Endothelial cell of umbilical vein (primary cell): Measurements from ENCODE around the gene GRM7. TPM values are rescaled to one million over a fixed set of nuclear protein-coding genes. Genes with fewer than 3 reads are reported as not detected.

Source experiments
- BruUV-seq: library from RNA; stranded (reverse); fragments of 400-500 nt; replicated peaks from 2 replicates; lab custom pipeline; 2021; lab: Mats Ljungman, UMichigan
- CTCF ChIA-PET: fragments of 300-600, 350-600 bp; sonication (Branson Sonifier 250); formaldehyde crosslinking; loops from one replicate; lab custom pipeline; 2021; ENCODE audit warnings: antibody characterized with exemption, inconsistent platforms; lab: Charles Lee
- POLR2A ChIA-PET: fragments of 300-600, 350-600 bp; sonication (Branson Sonifier 250); formaldehyde crosslinking; loops from one replicate; lab custom pipeline; 2021; ENCODE audit warnings: antibody characterized with exemption, inconsistent platforms; lab: Charles Lee
- DNase-seq: peaks from one replicate; pipeline ENCODE4 v3.0.0-alpha.2; 2011; ENCODE audit warnings: low read depth, low spot score
- FAIRE-seq: peaks from 2 replicates; lab custom pipeline; 2011; peaks lifted over from hg19 to GRCh38; lab: Jason Lieb, UNC
- H2AFZ ChIP-seq: 2 replicates; pipeline ENCODE4 v1.6.0; 2012; ENCODE audit warnings: low read depth, low read length, control low read depth, inconsistent platforms
- H3K27ac ChIP-seq: 2 replicates; pipeline ENCODE4 v1.5.1; 2011; ENCODE audit warnings: low read depth, mild to moderate bottlenecking, control low read depth, low read length, moderate library complexity; ENCODE audit not compliant: insufficient read depth
- H3K27me3 ChIP-seq, 2 experiments: 2 replicates each; pipeline versions ENCODE4 v1.6.0 to v1.6.1; 2011; ENCODE audit warnings: low read length in 2 of 2, mixed read lengths in 1 of 2; ENCODE audit not compliant: control insufficient read depth in 2 of 2, insufficient read depth in 2 of 2
- H3K36me3 ChIP-seq, 2 experiments: 2 replicates in 1 of 2; 3 replicates in 1 of 2; pipeline ENCODE4 v1.5.1; 2011; ENCODE audit warnings: low read length in 2 of 2, mild to moderate bottlenecking in 1 of 2, moderate library complexity in 1 of 2; ENCODE audit not compliant: control insufficient read depth in 2 of 2, insufficient read depth in 2 of 2; ENCODE audit errors: extremely low read depth in 1 of 2
- H3K4me1 ChIP-seq: 3 replicates; pipeline ENCODE4 v1.5.1; 2011; ENCODE audit warnings: mild to moderate bottlenecking, low read length; ENCODE audit not compliant: control insufficient read depth, insufficient read depth; ENCODE audit errors: extremely low read depth
- H3K4me2 ChIP-seq: 2 replicates; pipeline ENCODE4 v1.6.1; 2011; ENCODE audit warnings: low read length, control low read depth, mixed read lengths; ENCODE audit not compliant: insufficient read depth
- H3K4me3 ChIP-seq, 3 experiments: fragments of 200-600 bp in 1 of 3; sonication (generic), shearing (Covaris generic) in 1 of 3; replicated peaks in 1 of 3; 2 replicates each; pipeline ENCODE4 v1.5.1; 2011 to 2016; ENCODE audit warnings: control low read depth in 3 of 3, low read length in 3 of 3, mild to moderate bottlenecking in 2 of 3, inconsistent platforms in 1 of 3, low read depth in 1 of 3, moderate library complexity in 1 of 3; ENCODE audit not compliant: insufficient read depth in 1 of 3
- H3K79me2 ChIP-seq: 2 replicates; pipeline ENCODE4 v1.6.0; 2012; ENCODE audit warnings: low read length, inconsistent platforms; ENCODE audit not compliant: control insufficient read depth, insufficient read depth
- H3K9ac ChIP-seq: replicated peaks from 2 replicates; pipeline ENCODE3; 2011; ENCODE audit warnings: low read length, control low read depth; ENCODE audit not compliant: insufficient read depth; ENCODE audit errors: extremely low read depth
- H3K9me1 ChIP-seq: replicated peaks from 3 replicates; pipeline ENCODE4 v1.6.0; 2011; ENCODE audit warnings: mild to moderate bottlenecking, low read length; ENCODE audit not compliant: control insufficient read depth, insufficient read depth; ENCODE audit errors: extremely low read depth
- H3K9me3 ChIP-seq: replicated peaks from 2 replicates; pipeline ENCODE4 v1.5.1; 2012; ENCODE audit warnings: low read length, inconsistent platforms; ENCODE audit not compliant: control insufficient read depth, insufficient read depth
- H4K20me1 ChIP-seq: replicated peaks from 2 replicates; pipeline ENCODE3; 2011; ENCODE audit warnings: mild to moderate bottlenecking, low read length; ENCODE audit not compliant: control insufficient read depth, insufficient read depth; ENCODE audit errors: extremely low read depth
- EZH2 ChIP-seq: IDR thresholded peaks from 2 replicates; pipeline ENCODE4 v1.6.1; 2012; ENCODE audit warnings: borderline replicate concordance, low read depth, mild to moderate bottlenecking, moderate library complexity, low read length, inconsistent platforms; ENCODE audit not compliant: severe bottlenecking
- FOS ChIP-seq: IDR thresholded peaks from 2 replicates; pipeline ENCODE4 v1.6.1; 2011; ENCODE audit warnings: mild to moderate bottlenecking, low read length, moderate library complexity, borderline replicate concordance; ENCODE audit not compliant: insufficient read depth
- GATA2 ChIP-seq: IDR thresholded peaks from 2 replicates; pipeline ENCODE4 v1.7.0; 2011; ENCODE audit warnings: low read depth, mild to moderate bottlenecking, moderate library complexity, mixed read lengths, low read length; ENCODE audit not compliant: insufficient read length, insufficient read depth
- MYC ChIP-seq: IDR thresholded peaks from one replicate; pipeline ENCODE4 v1.6.1; 2011; ENCODE audit warnings: mild to moderate bottlenecking, low read depth, low read length
- POLR2A ChIP-seq: IDR thresholded peaks from 2 replicates; pipeline ENCODE4 v1.6.1; 2012; ENCODE audit warnings: low read depth, mild to moderate bottlenecking, control low read depth, low read length
- POLR2AphosphoS5 ChIP-seq: IDR thresholded peaks from 2 replicates; pipeline ENCODE4 v1.6.1; 2012; ENCODE audit warnings: low read depth, mild to moderate bottlenecking, control low read depth, low read length, moderate library complexity; ENCODE audit not compliant: insufficient read depth
- dilution Hi-C: fragments of 300-500 bp; cut with MboI; formaldehyde crosslinking; loops from one replicate; pipeline ENCODE4 v1.15.0; 2019; ENCODE audit warnings: low sequenced_read_pairs; ENCODE audit not compliant: extremely low pct_ligation_motif_present
- intact Hi-C: fragments of 100-400 bp; cut with micrococcal nuclease; formaldehyde crosslinking; loops from one replicate; pipeline ENCODE4 v1.10.0; 2022
- polyA plus RNA-seq, 4 experiments: library from polyadenylated mRNA; depleted of rRNA in 3 of 4; stranded (reverse) in 3 of 4; unstranded in 1 of 4; fragments of >200 nt; gene quantifications; 2 replicates each; pipeline versions ENCODE4 v1.2.1 to v1.2.3, GENCODE V29; 2011 to 2012; ENCODE audit warnings: missing spikeins in 1 of 4
- total RNA-seq: library from RNA; stranded (reverse); gene quantifications from 2 replicates; pipeline ENCODE4 v1.2.3, GENCODE V29; 2021
- TF ChIP-seq, protein P1 (sequence below), 2 donors: IDR thresholded peaks; 1 replicate in 1 of 2; 2 replicates in 1 of 2; pipeline ENCODE4 v1.5.1; 2011; ENCODE audit warnings: low read length in 2 of 2, mild to moderate bottlenecking in 2 of 2, moderate library complexity in 2 of 2, control low read depth in 1 of 2, inconsistent platforms in 1 of 2, low read depth in 1 of 2; ENCODE audit not compliant: insufficient read depth in 1 of 2; ENCODE audit errors: extremely low read depth in 1 of 2
- TF ChIP-seq, protein P2 (sequence below): IDR thresholded peaks from 2 replicates; pipeline ENCODE4 v1.6.1; 2011; ENCODE audit not compliant: insufficient read depth, insufficient read length

Gene GRM7
- total and polyA plus RNA-seq, 2 donors (not counting 3 experiments of a cell fraction or from before 2014, with no cell fraction given): 0.12 TPM; not detected in 1

DNA sequence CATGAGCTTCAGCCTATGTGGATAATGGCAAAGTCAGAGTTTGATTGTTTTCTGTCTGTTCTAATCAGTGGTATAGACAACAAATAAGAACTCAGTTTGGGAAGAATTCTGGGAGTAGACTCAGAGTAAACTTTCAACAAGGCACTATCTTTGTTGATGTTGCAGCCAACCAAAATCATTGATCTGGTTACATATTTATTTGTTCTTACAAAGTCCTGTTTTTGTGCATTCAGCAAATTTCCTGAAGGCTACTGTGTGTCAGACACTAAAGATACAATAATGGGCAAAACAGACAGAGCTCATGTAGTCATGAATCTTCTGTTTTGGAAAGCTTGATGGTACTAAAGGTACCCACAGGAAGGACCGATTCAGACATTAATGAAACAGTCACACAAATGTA is 55.0 kb downstream of the GRM7 start:
- no peaks in the 10 kb centered on the region for H3K79me2 ChIP-seq
- no peaks in the 10 kb centered on the region for H3K9me3 ChIP-seq
- TF ChIP-seq, protein P1, sequence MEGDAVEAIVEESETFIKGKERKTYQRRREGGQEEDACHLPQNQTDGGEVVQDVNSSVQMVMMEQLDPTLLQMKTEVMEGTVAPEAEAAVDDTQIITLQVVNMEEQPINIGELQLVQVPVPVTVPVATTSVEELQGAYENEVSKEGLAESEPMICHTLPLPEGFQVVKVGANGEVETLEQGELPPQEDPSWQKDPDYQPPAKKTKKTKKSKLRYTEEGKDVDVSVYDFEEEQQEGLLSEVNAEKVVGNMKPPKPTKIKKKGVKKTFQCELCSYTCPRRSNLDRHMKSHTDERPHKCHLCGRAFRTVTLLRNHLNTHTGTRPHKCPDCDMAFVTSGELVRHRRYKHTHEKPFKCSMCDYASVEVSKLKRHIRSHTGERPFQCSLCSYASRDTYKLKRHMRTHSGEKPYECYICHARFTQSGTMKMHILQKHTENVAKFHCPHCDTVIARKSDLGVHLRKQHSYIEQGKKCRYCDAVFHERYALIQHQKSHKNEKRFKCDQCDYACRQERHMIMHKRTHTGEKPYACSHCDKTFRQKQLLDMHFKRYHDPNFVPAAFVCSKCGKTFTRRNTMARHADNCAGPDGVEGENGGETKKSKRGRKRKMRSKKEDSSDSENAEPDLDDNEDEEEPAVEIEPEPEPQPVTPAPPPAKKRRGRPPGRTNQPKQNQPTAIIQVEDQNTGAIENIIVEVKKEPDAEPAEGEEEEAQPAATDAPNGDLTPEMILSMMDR (IDR thresholded peaks at IDR 0.05; ENCODE audit: extremely low read depth in 1 of 2, insufficient read depth in 1 of 2, low read depth in 1 of 2, low read length in 2 of 2): no peak
- TF ChIP-seq EZH2: no peak
- TF ChIP-seq, protein P2, sequence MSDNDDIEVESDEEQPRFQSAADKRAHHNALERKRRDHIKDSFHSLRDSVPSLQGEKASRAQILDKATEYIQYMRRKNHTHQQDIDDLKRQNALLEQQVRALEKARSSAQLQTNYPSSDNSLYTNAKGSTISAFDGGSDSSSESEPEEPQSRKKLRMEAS: no peak
- no peak for TF ChIP-seq POLR2AphosphoS5
- no peak for TF ChIP-seq MYC
- TF ChIP-seq FOS: no peak
- ChIA-PET CTCF (no interaction called here), POLR2A (no interaction called here)
- no peak overlapping the region for H2AFZ ChIP-seq
- DNase-seq (no peak), FAIRE-seq (no peak)
- no peak overlapping the region for H3K4me2 ChIP-seq
- H3K4me3 ChIP-seq: no peak overlapping the region
- BruUV-seq: no TSS peak
- H3K27me3 ChIP-seq: no peaks in the 10 kb centered on the region
- intact Hi-C loops: no loop called here
- H3K4me1 ChIP-seq: no peaks in the 10 kb centered on the region
- no peak overlapping the region for H3K27ac ChIP-seq
- no peaks in the 10 kb centered on the region for H3K9me1 ChIP-seq
- dilution Hi-C loops: no loop called here
- no peaks in the 10 kb centered on the region for H4K20me1 ChIP-seq
- H3K36me3 ChIP-seq: no peaks in the 10 kb centered on the region
- no peak overlapping the region for H3K9ac ChIP-seq

DNA sequence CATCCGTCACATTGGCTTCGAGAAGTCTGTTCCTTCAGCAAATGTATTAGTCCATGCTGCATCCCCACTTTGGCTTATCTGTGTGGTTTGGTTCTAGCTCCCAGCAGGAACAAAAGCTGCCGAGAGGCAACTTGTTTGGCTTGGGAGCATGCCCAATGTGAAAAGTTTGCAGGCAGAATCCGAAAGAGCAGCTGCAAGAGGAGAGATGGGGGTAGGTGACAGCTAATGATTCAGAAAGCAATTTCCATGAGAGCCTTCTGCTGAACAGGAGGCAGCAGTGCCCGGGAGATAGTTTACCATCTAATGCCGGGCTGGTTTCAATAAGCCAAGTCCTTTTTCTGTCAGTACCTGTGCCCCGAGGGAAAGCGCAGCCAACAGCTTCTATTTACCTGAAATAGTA is 60.2 kb downstream of the GRM7 start:
- no peak overlapping the region for H3K4me3 ChIP-seq
- dilution Hi-C loops: no loop called here
- H3K79me2 ChIP-seq: no peaks in the 10 kb centered on the region
- no peaks in the 10 kb centered on the region for H3K9me1 ChIP-seq
- no peak overlapping the region for H3K27ac ChIP-seq
- no TSS peak for BruUV-seq
- H3K4me2 ChIP-seq: no peak overlapping the region
- H3K9ac ChIP-seq: no peak overlapping the region
- DNase-seq (no peak), FAIRE-seq (no peak)
- ChIA-PET CTCF (no interaction called here), POLR2A (no interaction called here)
- intact Hi-C loops: no loop called here
- no peaks in the 10 kb centered on the region for H3K4me1 ChIP-seq
- TF ChIP-seq FOS (no peak), EZH2 (no peak), POLR2A (no peak), GATA2 (no peak), POLR2AphosphoS5 (no peak)
- TF ChIP-seq, protein P2: no peak
- TF ChIP-seq, protein P1 (IDR thresholded peaks at IDR 0.05; ENCODE audit: extremely low read depth in 1 of 2, insufficient read depth in 1 of 2, low read depth in 1 of 2, low read length in 2 of 2): no peak
- no peaks in the 10 kb centered on the region for H3K27me3 ChIP-seq
- no peak overlapping the region for H2AFZ ChIP-seq
- H3K9me3 ChIP-seq: peaks cover 2% of the 10 kb centered on the region
- no peaks in the 10 kb centered on the region for H4K20me1 ChIP-seq
- H3K36me3 ChIP-seq: no peaks in the 10 kb centered on the region
